ENCODE measurements around the gene CHD2. TPM values are rescaled to one million over a fixed set of nuclear protein-coding genes. Genes with fewer than 3 reads are reported as not detected.
"Not testable (repeated sequence)": the region's sequence is repeated elsewhere in the genome, so short reads cannot be mapped to it uniquely, and the experiment has no call there.

CHD2 gene
- total RNA-seq, 1 donor from 2014 or later: 165 TPM

DNA sequence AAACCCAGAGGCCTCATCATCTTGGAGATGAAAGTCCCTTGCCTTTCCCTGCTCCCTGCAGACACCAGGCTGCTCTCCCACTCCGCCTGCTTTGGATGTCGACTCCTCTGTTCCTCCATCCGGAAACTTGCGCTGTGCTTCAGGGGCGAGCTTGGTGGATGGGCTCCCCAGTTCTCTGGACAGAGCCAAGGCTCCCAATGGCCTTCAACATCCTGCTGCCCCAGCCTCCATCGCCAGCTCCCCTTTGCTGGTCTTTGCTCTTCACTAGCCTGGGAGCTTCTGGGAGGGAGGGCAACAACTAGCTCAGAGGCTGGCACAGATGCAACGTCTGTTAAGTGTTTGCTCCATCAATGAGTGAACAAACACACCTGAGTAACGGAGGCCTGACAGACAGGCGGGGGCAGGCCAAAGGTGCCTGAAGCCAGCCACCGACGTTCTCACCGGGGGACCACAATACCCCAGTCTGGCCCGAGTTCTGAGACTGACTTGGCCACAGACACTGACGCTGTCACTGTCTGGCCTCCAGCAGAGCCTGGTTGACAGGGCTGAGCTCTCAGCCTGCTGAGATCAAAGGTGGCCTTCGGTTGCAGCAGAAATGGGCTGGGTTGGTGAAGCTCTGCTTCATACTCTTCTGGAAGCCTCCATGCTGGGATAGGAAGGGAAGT is 149.9 kb downstream of the CHD2 start:
- DNase-seq: no peak

DNA sequence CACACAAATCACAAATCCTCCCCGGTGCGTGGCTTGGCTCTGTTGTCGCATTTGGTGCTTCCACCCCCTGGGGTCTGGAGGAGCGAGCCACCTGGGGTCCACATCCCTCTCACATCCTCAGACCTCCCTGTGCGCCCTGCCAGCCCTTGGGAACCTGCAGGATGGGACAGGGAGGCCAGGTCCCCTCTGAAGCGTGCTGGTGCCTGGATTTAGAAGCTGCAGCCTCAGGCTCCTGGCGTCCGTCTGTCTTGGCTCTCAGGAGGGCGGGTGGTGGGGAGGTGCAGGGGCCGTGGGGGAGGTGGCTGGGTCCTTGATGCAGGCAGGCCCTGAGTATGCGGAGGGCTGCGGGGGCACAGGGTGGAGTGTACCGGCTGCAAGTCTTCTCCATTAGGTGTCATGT is 150.5 kb downstream of the CHD2 start:
- no peak for DNase-seq

DNA sequence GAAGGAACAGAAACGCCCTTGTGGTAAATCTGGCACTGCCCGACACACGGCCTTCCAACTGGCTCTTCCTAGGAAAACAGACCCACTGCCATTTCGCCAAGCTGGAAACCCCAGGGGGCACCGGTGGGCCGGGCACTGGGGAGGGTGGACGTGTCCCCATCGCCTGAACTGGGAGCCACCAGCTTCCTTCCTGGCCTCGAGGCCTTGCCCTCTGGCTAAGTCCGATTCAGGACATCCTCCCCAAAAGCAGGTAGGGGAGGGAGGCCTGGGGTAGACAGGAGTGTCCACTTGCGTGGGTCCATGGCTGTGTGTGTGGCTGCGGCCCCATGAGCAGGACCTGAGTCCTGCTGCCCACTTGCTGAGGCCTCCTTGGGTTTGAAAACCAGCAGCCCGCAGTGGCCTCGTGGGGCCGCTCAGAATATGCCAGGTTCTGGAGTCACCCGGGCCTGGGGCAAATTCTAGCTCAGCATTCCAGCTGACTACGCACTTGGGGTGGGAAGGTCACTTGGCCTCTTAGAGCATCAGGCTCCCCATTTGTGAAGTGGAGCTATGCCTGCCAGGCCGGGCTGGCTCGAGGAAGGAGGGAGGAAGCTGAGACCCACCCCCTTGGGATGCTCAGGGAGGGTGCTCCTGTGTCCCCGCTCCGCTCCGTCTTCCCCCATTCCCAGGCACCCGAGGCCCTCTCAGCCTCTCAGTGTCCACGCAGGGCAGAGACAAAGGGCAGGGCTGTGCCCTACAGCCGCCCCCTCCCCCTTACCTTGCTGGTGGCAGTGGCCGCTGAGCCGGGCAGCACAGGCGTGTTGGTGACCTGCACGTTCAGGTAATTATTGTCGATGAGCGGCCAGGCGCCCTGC is 151.3 kb downstream of the CHD2 start:
- no peak for DNase-seq

DNA sequence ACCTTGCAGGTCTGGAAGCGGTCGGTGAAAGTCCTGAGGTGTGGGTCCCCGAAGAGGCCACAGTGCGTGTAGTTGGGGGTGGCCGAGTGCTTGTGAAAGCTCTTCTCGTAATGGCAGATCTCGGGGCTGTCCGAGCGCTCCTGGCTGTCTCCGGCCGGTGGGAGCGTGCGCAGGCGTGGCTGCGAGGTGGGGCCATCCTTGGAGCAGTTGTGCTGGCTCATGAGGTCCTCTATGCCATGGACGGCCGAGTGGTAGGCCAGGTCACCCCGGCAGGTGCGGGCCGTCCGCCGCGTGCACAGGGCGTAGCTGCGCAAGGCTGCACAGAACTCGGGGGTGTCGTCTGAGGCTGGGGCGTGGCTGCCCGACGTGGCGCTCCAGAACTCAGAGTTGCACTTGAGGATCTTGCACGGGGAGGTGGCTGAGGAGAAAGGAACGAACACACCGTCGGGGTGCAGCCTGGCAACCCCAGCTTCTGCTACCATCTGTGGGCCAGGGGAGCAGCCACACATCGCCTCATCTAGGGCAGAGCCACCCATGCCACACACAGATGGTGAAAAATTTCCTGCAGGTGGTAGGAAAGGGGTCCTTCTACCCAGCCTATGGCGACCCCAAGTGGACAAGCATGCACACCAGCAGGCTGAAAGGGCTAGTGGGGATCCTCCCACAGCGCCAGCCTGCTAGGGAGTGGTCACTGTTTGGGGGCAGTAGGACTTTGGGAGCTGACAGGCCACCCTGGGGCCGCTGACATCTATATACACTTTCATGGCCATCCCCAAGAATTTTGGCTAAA is 152.2 kb downstream of the CHD2 start:
- DNase-seq: no peak

DNA sequence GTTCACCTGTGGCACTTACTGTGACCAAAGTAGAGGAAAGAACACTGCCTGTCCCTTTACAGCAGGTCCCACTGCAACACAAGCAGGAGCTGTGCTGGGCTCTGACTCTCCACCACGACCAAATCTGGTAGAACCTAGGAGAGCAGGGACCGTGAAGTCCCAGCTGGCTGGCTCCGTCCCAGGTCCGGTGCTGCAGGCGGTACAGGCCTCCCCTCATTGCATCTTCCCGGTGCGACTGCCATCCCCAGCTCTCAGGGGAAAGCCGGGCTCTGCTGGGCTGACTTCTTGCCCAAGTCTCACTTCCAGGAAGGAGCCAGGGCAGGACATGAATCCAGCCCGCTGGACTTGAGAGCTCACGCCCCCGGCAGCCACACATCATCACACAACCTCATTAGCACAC is 155.1 kb downstream of the CHD2 start:
- DNase-seq: no peak

DNA sequence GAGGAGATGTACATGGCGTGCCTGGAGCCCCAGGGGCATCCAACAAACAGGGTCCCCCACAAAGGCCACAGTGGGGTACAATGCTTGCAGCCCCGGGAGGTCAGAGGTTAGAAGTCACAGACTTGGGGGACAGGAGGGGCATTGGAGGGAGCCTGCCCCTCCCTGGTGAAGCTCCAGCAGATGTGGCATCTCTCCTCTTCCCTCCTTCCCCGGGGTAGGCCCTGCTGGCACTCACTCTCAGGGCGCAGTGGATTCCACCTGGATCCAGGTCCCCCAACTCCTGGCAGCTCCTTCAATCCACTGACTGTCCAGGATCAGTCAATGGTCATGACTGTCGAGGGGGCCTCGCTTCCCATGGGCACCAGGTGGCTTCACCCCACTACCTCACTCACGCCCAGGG is 156.7 kb downstream of the CHD2 start:
- DNase-seq: no peak

DNA sequence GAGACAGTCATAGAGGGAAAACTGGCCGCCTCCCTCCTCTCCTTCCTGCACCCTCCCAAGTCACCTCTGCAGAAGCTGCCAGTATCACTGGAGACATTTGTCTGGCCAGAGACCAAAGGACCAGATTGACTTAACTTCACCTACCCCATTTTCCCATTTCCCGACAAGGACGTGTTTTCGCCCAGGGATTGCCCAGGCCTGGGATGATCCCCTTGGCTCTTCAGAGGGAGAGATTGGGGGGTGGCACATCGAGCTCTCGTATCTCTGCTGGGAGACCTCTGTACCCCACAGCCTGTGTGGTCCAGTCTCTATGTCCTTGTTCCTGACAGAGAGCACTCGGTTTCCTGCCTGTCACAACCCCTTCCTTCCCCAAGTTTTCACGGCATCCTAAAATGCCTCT is 157.5 kb downstream of the CHD2 start:
- DNase-seq: no peak

DNA sequence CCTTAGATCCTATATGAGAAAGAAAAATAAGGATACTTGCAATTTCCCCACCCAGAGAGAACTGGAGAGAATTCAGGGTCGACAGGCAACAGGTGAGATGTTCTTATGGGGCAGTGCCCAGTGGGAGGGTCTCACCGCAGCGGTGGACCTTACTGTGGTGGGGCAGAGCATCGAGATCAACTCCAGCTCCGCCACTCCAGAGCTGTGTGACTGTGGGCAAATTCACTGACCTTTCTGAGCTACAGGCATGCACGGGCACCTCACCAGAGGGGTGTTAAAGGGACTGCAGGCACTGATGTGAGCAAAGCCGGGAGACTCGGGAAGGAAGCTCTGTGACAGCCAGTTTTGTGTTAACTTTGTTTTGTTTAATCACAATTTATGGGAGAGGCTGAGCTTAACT is 158.0 kb downstream of the CHD2 start:
- DNase-seq: no peak

DNA sequence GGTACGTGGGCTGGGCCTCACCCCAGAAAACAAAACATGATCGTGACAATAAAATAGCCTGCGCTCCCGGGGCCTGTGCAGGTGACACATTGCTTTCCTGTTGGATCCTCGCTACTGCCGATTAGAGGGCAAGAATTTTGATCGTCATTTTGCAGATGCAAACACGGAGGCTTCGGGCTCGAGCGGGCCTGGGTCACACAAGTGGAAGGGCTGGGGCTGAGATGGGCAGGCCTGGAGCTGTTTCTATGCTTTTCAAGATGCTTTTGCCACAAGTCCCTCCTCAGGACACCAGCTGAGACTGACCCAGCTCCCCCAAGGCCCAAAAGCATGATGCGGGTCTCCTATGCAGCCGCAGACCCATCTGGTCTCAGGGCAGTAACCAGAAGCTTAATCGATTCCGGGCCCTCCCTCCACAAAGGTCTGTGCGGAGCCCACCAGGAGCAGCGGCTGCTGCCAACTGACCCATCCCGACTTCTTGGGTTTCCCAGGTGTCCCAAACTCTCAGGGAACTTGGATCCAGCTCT is 158.8 kb downstream of the CHD2 start:
- DNase-seq: no peak

DNA sequence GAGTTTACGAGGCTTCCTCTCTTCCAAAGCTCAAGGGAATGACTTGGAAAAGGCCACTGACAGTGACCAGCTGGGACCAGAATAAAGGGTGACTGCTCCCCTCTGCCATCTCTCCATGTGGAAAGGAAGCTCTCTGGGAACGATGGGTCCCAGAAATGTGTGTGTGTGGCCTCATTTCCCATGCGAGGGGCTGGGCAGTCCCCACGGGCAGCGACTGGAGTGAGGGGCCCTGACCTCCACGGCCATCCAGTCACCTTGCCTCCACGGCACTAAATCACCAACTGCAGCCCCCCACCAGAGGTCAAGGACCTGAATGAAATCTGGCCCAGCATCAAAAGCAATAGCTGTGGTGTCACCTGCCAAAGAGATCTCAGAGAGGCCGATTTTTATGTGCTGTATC is 159.3 kb downstream of the CHD2 start:
- DNase-seq: no peak

DNA sequence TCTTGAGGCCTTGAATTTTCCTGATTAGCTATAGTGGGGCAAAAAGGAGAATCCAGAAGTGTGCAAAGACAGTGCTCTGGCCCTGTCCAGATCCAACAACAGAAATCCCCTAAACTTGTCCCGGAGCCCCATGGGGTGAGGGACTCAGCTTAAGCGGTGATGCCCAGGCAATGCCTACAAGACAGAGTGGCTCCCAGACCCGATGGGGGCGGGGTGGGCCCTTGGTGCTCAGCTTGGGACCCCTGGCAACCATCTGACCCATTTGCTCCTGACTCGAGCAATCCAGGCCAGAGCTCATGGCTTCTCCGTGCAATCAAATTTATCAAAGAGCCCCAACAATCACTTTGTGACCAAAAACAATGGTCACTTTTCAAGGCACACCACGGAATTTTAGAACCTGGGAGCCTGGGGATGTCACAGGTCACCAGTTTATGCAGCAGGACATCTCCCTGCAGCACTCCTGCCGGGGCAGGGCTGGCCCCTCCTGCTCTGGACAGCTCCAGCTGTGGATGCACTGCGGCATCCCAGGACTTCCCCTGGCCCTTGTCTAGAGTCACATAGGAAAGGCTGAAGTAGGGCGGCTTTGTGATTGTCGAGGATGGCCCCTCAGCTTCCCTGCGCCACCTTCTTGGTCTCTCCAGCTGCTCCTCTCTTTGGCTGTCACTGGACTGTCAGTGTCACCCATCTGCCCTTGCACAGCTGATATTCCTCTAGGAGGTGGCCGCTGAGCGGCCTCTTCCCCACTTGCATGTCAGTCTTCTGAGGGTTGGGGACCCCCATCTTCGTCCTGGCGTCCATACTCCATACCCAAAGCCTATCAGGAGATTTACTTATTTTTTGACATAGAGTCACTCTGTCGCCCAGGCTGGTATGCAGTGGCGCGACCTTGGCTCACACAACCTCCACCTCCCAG is 160.5 kb downstream of the CHD2 start:
- no peak for DNase-seq

DNA sequence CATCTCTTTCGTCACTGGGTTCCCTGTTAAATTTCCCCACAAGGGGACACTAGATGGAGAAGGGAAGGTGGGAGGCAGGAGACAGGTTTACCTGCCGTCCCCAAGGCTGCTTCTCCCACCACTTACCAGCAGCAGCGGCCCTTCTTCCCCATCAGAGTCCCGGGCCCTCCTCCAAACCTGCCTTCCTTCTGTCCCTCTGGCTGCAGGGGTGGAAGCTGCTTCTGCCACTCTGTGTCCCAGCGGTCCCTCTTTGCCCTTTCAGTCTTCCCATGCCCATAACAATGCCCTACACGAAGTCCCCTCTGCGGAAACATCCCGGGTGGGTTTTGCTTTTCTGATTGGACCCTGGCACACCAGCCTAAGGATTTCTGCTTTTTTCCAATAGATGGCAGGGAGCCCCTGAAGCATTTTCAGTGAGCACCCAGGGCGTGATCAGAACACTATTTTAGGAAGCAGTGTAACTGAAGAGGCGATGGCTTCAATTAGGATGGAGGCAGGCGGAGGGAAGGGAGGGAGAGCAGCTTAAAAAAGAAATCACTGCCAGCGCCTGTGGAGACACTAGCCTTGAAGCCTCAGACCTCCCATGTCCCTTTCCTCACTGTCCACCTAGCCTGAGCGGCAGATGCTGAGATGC is 162.6 kb downstream of the CHD2 start:
- not testable (repeated sequence) for DNase-seq

DNA sequence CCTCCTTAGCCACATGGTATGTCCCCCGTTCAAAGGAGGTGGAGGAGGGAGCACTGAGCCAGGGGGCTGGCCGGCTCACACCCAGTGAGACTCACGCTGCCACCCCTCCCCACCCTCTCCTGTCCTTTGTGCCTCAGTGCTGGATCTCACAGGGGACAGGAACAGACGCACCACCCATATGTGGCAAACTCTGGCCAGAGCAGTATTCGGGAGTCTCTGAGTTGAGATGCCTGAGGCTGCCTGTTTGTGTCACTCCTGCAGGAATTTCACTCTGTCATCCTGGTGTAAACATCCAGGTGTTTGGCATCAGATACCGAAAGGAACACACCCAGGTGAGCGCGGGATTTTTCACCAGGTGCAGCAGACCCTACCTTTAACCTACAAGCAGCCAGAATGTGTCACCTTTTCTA is 163.1 kb downstream of the CHD2 start:
- no peak for DNase-seq

DNA sequence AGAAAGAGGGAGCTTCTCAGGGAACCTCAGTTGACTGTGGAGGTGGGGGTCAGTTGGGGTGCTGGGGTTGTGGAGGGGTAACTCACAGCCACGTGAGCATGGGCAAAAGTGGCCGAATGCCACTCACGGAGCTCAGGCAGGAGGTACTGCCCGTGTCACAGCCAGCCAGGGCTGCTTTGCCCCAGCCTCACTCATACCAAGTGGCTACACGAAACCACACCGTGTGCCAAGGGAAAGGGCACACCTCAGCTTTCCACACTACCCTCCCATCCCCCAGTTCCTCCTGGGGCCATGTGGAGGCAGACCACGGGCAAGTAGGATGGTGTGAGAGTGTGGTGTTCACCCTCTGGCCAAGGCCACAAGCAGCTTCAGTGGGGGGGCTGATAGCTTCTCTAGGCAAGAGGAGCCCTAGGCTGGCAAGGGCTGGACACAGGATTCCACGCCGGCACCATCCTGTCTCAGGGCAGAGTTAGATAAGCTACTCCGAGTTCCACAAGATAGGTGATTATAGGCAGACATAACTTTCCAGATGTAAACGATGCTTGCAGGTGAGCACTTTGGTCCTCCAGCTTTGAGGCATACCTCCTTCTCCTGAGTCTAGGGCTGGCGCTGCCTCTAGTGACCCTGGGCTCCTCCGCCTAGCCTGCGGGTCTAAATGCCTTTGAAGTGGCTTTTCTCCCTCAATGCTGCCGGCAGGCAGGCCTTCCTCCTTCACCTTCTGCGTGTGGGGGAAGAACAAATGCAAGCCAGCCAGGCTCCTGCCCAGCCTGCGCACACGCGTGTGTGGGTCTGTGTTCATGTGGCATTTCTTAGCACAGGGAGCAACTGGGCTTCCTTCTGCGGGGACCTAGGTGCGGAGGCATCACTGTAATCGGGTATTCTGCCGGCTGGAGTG is 163.9 kb downstream of the CHD2 start:
- DNase-seq: no peak

DNA sequence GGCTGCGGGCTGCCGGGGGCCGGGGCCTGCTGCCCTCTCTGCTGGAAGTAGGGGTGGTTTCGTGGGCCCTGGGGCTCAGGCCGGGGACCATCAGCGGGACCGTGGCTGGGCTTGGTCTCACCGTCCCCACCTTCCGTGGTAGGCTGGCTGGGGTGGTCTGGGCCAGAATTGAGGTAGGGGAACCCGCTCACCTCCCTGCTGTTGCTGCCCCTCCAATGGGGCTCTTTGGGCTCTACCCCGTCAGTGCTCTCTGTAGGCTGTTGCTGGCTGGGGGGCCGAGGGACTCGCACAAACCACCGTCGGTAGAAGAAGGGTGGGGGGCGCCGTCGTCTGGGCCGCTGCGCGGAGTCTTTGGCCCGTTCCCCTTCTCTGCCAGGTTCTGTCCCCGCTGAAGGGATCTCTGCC is 165.5 kb downstream of the CHD2 start:
- no peak for DNase-seq

DNA sequence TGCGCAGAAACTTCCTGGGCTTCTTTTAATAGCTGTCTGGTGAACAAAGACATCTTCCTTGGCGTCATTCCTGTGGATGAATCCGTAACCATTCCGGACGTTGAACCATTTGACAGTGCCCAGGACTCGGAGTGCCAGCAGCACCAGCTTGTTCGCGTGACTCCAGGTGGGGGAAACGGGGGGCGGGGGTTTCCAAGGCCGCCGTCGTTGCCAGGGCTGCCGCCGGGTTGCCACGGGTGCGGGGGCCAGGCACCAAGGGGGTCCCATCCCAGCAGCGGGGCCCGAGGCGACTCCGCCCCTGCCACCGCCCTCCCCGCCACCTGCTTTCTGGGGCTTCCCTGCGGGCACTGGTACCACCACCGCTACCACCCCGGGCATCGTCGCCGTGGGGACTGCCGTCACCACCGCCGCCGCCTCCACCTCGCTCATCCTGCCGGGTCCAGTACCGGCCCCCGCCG is 166.1 kb downstream of the CHD2 start:
- DNase-seq: no peak

DNA sequence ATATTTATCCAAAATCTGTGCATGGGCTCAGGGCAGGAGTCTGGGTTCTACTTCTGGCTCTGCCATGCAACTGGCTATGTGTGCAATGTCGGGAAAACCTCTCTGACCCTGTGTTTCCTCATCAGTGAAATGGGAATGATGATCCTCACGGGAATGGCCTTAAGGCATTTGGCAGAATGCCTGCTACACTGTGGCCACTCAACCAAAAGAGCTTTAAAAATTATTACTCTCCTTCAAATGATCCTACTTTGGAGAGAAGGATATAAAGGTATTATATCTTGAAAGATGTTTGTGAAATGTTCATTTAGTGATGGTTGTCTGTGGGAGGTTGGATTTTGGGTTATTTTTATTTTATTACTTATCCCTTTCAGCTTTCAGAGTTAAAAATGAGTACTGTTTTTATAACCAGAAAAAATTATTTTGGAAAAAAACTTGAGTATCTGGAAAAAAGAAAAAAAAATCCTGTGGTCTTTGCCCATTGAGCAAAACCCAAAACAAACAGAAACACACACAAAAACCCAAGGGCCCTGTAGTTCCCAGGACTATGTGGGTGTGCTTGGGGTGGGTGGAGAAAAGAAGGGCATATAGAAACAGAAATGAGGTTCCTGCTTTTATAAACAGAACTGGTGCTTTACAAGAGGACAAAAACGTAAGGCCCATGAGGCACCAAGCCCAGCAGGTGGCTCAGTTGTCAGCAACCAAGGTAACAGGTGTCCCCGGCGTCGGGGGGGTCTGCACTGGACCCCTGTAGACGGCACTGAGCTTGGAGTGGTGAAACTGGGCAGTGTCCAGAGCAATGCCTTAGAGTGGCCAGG is 166.9 kb downstream of the CHD2 start:
- no peak for DNase-seq

DNA sequence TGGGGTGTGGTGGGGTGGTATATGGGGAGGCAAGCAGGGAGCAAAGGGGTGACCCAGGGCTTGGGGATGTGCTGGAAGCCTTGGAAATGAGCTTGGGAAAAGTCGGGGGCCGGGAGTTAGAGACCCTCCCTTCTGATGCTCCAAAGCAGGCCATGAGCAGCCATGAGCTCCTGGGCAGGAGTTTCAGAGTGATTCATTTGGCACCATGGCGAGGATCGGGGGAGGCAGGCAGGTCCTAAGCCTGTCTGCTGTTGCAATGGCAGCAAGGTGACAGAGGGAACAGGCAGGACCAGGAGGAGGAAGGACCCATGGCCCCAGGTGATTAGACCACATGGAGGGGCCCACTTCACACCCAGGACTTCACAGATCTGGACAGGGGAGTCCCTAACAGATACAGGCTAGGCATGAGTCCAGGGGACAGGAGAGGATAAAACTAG is 167.5 kb downstream of the CHD2 start:
- peak; percentile 26 for DNase-seq

DNA sequence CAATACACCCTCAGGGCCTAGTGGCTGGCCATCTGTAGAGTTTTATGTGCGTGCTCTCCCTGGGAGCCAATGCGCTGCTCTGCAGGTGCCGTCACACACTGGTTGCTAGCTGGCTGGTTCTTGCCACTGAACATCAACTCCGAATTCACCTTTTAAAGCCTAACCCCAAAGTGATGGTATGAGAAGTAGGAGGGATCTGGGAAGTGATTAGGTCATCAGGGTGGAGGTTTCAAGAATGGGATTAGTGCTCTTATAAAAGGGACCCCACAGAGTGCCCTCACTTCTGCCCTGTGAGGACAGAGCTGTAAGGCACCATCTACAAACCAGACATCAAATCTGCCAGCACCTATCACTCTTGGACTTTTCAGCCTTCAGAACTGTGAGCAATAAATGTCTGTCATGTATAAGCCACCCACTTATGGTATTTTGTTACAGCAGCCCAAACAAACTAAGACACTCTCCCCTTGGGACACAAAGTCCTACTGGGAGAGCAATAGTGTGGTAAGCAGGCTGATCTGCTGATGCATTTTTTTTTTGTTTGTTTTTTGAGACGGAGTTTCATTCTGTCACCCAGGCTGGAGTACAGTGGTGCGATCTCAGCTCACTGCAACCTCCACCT is 168.6 kb downstream of the CHD2 start:
- DNase-seq: no peak
